GM18507 (cell line): ENCODE data around the gene PRPF40A.

Experiments used
- DNase-seq: peaks from one replicate; pipeline ENCODE4 v3.0.0; 2011; ENCODE audit warnings: low read depth; ENCODE audit not compliant: insufficient read length; ENCODE audit errors: extremely low spot score
- FAIRE-seq: peaks from 2 replicates; lab custom pipeline; 2011; peaks lifted over from hg19 to GRCh38; lab: Jason Lieb, UNC

The PRPF40A gene

DNA sequence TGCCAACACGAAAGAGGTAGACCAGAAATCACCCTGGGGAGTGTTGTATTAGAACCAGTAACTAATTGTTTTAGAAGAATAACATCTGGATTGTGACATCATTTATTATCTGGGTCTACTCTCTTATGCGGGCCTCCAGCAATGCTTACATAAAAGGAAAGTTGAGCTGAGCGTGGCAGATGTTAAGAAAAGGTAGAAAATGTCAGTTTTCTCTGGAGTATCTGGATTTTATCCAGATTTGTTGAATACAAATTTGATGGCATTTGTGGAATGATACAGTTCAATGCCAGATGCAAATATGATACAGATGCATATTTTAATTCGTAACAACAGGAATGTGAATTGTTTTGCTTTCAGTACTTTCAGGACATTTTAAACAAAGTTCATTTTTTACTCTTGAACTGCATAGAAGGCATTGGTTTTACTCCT, 90.3 kb downstream of the PRPF40A start:
- no peak for DNase-seq
- no peak for FAIRE-seq

DNA sequence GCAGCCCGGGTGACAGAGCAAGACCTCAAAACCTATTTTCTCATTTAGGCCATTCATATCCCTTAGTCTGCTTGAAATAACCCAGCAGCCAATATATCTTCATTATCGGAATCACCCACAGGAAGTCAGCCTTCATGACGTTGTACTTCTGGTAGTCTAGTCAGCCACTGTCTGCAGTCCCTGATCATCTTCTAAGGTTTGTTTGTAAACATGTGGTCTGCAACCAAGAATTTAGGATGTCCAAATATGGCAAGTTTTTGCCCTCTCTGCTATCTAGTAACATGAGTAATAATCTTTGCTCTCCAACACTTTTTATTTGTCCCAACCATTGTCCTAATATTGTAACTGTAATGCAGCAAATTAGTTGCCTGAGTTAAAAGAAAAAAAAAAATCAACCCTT, 92.5 kb downstream of the PRPF40A start:
- FAIRE-seq (no peak), DNase-seq (no peak)

DNA sequence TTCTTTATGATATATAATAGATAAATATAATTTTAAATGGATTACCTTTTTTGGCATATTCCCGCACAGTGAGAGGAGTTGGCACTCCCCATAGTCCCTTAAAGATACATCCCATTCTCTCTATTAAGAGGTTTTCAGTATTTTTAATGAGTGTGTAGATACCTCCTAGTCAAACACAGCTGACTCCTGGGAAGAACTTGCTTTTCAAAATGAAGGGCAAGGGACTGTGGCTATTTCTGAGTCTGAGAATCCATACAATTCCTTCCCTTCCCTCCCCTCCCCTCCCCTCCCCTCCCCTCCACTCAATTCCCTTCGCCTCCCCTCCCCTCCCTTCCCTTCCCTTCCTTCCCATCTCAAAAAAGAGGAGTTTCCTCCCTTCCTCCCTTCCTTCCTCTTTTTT, 93.5 kb downstream of the PRPF40A start:
- no peak for FAIRE-seq
- DNase-seq: no peak

DNA sequence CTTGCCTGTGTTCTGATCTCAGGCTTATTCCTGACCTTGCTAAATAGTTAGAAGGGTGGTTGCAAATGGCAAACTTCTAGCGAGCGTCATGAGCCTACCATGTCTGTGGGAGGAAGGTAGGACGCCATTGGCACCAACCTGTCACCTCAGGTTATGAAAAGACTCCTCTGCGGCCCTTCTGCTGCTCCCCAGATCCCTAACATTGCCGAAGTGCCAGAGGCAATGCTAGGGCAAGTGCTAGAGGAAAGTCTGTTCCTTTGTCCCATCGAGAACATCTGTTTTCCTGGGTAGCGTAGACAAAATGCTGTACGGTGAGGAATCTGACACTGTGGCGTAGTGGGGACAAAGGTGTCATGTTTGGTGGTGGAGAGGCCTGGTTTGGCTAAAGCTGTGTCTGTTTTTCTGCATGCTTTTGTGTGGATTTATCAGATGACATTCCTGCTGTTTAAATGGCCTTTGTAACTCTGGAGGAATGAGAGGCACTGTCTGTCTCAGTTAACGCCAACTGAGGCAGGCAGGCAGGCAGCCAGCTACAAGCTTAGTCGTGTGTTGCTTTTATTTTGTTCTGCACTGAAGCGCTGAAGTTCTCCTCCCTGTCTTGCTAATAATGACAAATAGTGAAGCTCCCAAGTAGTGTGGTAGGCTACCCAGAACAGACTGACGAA, 94.1 kb downstream of the PRPF40A start:
- FAIRE-seq: no peak
- no peak for DNase-seq

DNA sequence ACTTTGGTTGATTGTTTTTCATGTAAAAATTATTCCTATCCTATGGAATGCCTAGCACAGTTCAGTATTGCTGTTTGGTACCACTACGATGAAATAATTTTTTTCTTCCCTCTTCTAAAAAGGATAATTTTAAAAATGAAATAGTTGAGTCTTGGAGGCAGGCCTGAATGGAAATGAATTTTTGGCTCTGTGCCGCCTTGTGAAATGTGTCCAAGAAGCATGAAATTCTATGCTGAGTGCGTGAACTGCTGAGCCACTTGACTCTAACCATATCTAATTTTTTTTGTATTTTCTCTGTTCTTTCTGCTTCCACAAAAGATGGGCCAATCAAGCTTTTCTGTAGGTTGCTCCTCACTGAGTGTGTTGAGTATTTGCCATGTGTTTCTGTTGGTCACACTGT, 95.0 kb downstream of the PRPF40A start:
- no peak for FAIRE-seq

DNA sequence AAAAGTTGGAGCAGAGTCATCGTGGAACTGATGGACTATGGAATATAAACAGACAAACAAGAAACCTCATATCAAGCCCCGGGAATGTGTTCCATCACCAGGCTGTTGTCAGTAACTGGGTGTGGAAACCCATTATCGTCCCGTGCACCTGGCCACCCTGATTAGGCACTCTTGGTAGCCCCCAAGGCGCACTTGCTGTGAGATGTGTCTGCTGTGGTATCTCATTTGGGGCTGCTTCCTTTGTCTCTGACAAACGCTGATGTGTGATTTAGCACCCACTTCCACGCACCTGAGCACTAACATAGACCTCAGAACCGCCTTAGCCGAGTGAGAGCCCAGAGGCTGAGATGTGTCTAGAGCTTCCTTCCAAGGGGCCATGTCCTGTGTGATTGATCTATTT, 96.3 kb downstream of the PRPF40A start:
- DNase-seq (no peak), FAIRE-seq (no peak)

More for the DNA sequence above, 95.0 kb downstream of the PRPF40A start:
- DNase-seq: no peak

DNA sequence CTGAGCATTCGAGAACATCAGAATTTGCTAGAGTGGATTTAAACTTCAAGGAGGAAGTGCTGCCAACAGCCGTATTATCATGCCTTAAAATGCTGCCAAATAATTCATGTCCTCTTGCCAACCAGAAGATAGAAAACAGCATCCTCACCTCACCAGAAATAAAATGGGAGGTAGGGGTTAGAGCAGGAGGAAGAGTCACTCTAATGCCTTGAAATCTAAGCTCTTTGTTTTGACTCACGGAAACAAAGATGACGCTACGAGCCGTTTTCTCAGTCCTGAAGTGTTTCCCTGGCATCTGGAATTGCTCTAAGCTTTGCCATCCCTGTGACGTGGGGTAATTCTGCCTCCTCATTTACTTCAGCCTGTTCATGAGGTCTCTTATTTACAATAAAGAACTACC, 97.1 kb downstream of the PRPF40A start:
- FAIRE-seq (no peak), DNase-seq (no peak)

DNA sequence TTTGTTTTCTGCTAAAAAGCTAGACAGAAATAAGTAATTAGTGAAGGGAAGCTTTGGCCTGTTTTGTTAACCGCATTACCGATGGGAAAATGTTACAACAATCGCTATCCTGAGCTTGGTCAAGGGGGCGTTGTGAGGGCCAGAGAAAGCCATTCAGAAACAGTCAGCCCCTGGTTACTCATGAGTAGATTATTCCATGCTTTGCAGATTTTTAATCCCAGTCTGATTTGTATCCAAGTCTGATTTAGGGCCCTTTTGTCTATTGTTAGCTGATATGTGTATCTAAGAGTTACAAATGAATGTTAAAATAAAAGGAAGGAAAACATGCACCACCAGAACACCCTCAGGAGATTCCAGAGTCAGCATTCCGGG, 99.1 kb downstream of the PRPF40A start:
- DNase-seq: no peak
- no peak for FAIRE-seq

DNA sequence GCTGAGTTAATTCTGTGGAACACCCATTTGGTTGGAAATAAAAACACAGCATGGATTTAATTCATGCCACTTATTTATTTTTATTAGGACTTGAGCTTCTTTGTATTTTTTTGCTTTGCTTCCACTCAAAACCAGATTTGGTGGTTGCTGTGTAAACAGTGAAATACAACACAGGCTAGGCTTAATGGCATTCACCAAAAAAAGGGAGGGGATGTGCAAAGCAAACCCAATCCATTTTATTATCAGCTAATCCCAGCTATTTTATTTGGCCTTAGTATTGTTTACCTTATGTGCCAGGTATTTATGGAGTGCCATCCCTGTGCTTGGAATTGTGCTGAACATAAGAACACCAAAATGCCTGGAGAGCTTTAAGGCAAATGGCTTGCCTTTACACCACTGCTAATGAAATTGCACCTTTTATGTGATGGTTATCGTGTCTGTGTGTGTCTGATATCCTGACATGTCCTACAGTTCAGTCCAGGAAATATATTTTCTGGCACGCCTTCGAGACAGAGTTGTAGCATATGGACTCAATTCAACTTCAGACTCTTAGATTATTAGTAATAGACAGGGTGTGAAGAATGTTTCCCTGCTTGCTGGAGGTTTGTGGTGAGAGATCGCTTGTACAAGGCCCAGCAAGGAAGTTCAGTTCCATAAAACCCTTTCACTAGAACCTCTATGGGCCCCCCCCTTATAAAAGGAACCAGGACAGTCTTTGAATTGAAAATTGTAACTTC, 99.6 kb downstream of the PRPF40A start:
- FAIRE-seq: no peak
- no peak for DNase-seq

DNA sequence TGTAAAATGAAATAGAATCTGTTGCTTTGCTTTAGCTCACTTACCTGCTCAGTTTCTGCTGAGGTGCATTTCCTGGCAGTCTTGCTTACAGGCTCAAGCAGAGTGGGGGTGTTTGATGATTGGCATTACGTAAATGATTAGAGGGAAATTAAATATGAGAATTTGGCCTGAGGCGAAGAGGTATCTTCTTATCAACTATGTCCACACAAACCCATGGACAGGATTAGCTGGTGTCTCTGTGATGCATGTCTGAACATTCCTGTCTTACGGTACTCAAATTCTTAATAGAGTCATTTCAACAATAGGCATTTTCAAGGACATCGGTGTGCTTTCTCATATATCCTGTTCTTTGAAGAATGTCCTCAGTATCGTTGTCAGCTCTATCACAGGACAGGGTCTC, 102.1 kb downstream of the PRPF40A start:
- DNase-seq (no peak), FAIRE-seq (no peak)

DNA sequence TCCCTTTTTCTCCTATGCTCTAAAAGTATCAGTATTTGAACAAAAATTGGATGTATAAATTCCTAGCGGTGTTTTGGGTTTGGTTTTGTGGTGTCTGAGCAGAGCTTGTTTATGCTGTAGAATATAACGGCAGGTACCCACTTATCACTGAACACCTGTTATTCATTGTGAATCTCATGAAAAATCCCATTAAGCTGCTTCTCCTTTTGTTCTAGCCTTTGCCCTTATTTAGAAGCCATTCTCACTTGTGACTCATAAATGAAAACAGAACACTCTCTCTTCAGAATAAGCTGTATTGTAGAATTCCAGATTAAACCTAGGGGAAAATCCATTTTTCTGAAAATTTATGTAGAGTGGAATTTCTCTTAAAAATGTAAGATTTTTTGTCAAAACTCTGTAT, 104.0 kb downstream of the PRPF40A start:
- FAIRE-seq: peak; percentile 36
- no peak for DNase-seq

DNA sequence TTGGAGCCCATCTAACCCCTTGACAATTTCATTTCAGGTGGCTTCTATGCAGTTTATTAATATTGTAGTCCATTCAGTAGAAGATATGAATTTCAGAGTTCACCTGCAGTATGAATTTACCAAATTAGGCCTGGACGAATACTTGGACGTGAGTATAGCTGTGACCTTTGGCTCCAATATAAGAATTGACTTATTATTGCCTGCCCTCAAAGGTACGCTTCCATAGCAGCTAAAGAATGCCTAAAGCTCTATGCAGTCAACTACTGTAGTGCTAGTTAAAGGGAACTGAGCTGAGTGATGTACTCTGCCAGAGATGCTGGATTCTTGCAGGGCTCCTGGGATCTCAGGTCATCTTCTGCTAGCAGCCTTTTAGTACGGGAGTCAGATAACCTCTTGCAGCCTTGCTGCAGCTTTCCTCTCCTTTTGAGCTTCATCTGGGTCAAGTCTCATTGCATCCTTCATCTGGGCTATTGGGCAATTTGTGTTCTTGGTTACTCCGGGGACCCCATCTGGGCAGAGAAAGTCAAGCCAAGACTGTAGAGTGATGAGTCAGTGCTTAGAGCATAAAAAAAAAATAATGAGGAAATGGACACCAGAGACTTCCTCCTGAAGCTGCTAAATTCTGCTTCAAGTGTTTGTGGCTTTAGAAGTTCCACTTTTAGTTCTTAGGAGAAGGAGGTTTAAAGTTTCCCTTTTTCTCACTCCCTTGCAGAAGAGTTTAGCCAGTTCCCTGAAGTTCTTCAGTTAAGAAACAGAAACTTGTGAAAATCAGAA, 105.6 kb downstream of the PRPF40A start:
- FAIRE-seq (peak; percentile 88), DNase-seq (peak; percentile 17)

DNA sequence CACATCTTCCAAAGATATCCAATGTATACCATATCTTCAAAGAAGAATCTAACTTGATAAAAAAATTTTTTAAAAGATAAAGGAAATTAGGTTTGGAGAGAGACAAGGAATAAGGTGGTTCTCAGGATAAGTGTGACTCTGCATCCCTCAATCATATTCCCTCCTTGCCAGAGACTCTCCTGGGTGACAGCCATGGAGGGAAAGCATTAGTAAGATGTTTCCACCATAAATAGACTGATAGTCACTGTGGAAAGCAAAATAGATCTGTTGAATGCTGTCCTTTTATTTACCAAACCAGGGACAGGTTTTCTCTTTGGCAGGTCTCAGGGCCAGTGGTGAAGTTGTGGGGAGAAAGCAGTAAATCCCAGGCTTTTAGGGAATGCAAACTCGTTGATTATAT, 107.6 kb downstream of the PRPF40A start:
- FAIRE-seq (no peak), DNase-seq (no peak)

DNA sequence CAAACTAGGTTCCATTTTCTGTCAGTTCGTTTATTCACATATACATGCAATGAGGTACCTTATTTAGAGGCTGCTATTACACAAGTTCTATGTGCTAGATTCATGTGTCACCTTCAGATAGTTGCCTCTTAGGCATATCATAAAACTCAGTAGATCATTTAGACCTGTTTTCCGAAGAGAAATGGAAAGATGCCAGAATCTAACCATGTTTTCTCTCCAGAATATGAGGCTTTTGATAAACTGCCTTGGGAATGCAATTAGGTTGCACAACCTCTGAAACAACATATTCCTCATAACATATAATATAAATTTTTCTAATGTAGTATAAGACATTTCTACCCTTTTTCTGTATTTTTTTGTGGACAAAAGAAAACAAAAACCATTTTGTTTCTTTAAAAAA, 108.1 kb downstream of the PRPF40A start:
- no peak for FAIRE-seq
- no peak for DNase-seq

DNA sequence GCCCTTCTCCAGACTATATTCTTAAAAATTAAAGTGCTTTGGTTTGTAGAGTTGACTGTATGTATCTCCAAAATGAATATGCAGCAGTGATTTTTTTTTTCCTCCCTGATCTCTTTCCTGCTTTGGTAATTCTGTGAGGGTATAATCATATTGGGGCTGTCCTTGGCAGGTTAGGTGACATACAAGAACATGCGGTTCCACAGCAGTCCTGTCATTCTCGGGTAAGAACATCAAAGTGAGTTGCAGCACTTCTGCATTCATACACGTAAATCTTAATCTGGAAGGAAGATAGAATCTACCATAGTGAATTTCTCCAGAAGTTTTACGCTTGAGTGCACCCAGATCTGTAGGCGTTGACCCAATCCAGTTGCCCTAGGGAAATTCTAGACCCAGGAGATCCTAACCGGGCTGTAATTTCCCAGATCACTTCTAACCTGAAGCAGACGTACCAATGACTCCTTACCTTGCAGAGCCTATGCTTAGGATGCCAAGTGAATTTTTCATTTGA, 109.4 kb downstream of the PRPF40A start:
- DNase-seq (no peak), FAIRE-seq (no peak)

DNA sequence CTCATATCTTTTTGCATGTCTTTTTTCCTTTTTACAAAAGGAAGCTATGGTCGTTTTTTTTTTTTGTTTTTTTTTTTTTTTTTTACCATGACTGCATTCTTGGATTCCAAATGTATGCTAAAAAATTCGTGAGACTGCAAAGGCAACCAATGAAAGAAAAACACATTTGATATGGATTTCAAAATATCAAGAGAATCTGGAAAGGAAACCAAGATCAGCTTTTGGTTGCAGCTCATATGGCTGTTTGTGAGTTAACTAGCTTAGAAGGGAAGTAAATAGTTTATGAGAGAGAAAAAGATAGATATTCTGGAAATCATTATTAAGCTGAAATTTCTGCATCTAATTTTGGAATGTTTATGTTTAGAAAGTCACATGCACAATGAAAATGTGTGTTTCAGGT, 110.3 kb downstream of the PRPF40A start:
- no peak for FAIRE-seq
- no peak for DNase-seq

DNA sequence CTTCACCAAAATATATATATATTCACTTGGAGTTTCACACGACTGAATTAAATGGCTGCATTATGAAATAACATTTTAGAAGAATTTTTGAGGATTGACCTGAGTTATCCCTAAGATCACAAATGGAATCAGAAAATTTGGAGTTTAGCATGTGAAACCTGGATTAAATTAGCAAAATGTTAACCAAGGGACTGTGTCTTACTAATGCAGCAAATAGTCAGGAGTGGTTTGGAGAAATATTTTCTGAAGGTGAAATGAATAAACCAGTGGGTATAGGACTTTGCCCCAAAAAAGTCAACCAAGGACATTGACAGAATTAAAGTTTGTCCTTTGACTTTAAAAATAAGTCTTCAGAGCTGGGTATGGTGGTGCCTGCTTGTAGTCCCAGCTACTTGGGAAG, 111.2 kb downstream of the PRPF40A start:
- FAIRE-seq (no peak), DNase-seq (no peak)

DNA sequence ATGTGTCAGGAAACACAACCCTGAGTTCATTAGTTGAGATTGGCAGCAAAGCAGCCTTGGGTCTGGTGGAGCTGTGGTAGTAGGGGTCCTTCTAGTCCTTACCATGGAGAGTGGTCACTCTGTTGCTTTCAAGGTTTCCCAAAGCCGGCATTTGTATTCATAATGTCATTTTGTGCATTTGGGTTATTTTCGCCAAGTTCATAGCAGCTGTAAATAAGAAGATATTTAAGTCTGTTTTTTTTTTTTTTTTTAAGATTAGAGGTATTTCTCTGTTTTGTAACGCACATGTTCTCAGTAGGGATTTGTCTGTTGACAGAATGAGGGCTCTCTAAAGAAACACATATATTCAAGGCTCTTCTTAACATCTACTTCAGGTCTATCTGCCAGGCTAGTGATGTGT, 114.1 kb downstream of the PRPF40A start:
- FAIRE-seq: no peak

DNA sequence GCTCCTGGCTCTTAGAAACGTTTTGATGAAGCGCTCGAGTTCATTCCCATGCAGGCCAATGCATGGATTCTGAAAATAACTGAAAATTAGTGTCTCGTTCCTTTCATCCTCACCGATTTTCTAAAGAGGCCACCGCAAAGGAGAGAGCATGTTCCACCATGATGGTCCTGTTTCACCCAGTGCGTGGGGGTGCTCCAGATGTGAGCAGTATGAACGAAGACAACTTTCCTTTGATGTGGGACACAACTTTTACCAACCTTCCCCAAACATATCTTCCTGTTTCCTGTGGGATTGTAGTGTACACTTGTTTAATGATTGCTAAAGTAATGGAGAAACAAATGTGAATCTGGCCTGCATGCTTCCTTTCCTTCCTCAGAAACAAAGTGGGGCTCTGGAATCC, 114.5 kb downstream of the PRPF40A start:
- DNase-seq: no peak
- no peak for FAIRE-seq

More for the DNA sequence above, 114.1 kb downstream of the PRPF40A start:
- DNase-seq: no peak
